GM23248 (cell line): ENCODE results near the gene HYI. TPM values are rescaled to one million over a fixed set of nuclear protein-coding genes. Genes with fewer than 3 reads are reported as not detected.
A peak's percentile ranks its signal among the peaks of the same experiment; 100 is the strongest.

Source experiments
- DNase-seq: peaks from one replicate; pipeline ENCODE4 v3.0.0-alpha.2; 2015
- H2AFZ ChIP-seq: fragments of 200-600 bp; sonication (generic); 2 replicates; pipeline ENCODE4 v1.6.1; 2016; ENCODE audit warnings: antibody characterized with exemption
- H3F3A ChIP-seq: fragments of 200-600 bp; sonication (generic); 2 replicates; pipeline ENCODE4 v1.6.1; 2016; ENCODE audit warnings: mild to moderate bottlenecking, antibody characterized with exemption, mixed run types; ENCODE audit not compliant: insufficient read depth
- H3K27ac ChIP-seq: fragments of 200-600 bp; sonication (generic); 2 replicates; pipeline ENCODE4 v1.5.1; 2016; ENCODE audit warnings: mild to moderate bottlenecking
- H3K27me3 ChIP-seq: fragments of 200-600 bp; sonication (generic); replicated peaks from 2 replicates; pipeline ENCODE4 v1.6.1; 2016; ENCODE audit warnings: mild to moderate bottlenecking; ENCODE audit not compliant: insufficient read depth
- H3K36me3 ChIP-seq: fragments of 200-600 bp; sonication (generic); 2 replicates; pipeline ENCODE4 v1.6.1; 2016; ENCODE audit warnings: low read depth, mild to moderate bottlenecking
- H3K4me1 ChIP-seq: fragments of 200-600 bp; sonication (generic); 2 replicates; pipeline ENCODE4 v1.6.1; 2016; ENCODE audit warnings: mild to moderate bottlenecking; ENCODE audit not compliant: insufficient read depth
- H3K4me2 ChIP-seq: fragments of 200-600 bp; sonication (generic); one replicate; pipeline ENCODE4 v1.6.1; 2016; ENCODE audit warnings: mild to moderate bottlenecking; ENCODE audit not compliant: unreplicated experiment
- H3K4me3 ChIP-seq: fragments of 200-600 bp; sonication (generic); 2 replicates; pipeline ENCODE4 v1.5.1; 2016; ENCODE audit warnings: mild to moderate bottlenecking
- H3K79me2 ChIP-seq: fragments of 200-600 bp; sonication (generic); 2 replicates; pipeline ENCODE4 v1.6.1; 2016; ENCODE audit warnings: mild to moderate bottlenecking; ENCODE audit not compliant: insufficient read depth
- H3K9ac ChIP-seq: fragments of 200-600 bp; sonication (generic); 2 replicates; pipeline ENCODE4 v1.6.1; 2016; ENCODE audit warnings: mild to moderate bottlenecking
- H3K9me2 ChIP-seq: fragments of 200-600 bp; sonication (generic); 2 replicates; pipeline ENCODE4 v1.6.1; 2016; ENCODE audit warnings: mixed run types, mild to moderate bottlenecking, moderate library complexity; ENCODE audit not compliant: insufficient read depth
- H3K9me3 ChIP-seq: fragments of 200-600 bp; sonication (generic); one replicate; pipeline ENCODE4 v1.6.1; 2017; ENCODE audit warnings: low read depth
- H4K20me1 ChIP-seq: fragments of 200-600 bp; sonication (generic); 2 replicates; pipeline ENCODE4 v1.6.0; 2016; ENCODE audit not compliant: insufficient read depth
- EZH2 ChIP-seq: fragments of 200-600 bp; sonication (generic); IDR thresholded peaks from 2 replicates; pipeline ENCODE4 v1.6.1; 2018; ENCODE audit warnings: antibody characterized with exemption, mild to moderate bottlenecking; ENCODE audit not compliant: insufficient read depth, poor library complexity, severe bottlenecking
- EZH2phosphoT487 ChIP-seq: fragments of 200-600 bp; sonication (generic); IDR thresholded peaks from 2 replicates; pipeline ENCODE4 v1.6.1; 2018; ENCODE audit warnings: antibody characterized with exemption, moderate library complexity, mild to moderate bottlenecking, low read depth; ENCODE audit not compliant: insufficient read depth
- WGBS, 2 experiments: methylation state at CpG; one replicate each; pipeline ENCODE4 v1.1.6; 2015 to 2017; ENCODE audit warnings: low lambda C conversion rate in 2 of 2, low coverage in 1 of 2; ENCODE audit errors: missing lambda C conversion rate in 2 of 2; 5-methylcytosine and 5-hydroxymethylcytosine counted together
- in situ Hi-C: fragments of 300-500 bp; cut with MboI; formaldehyde crosslinking; loops from 2 replicates; pipeline ENCODE4 v1.15.0; 2020
- polyA plus RNA-seq: library from polyadenylated mRNA; unstranded; fragments of >200 nt; fragmentation: Nextera tagmentation; extraction: Ambion mirVana; gene quantifications from 2 replicates; pipeline ENCODE4 v1.2.1, GENCODE V29; 2016
- total RNA-seq: library from RNA; depleted of rRNA; stranded (reverse); fragments of >200 nt; shearing (Covaris generic); gene quantifications from 2 replicates; pipeline ENCODE4 v1.2.3, GENCODE V29; 2014

The HYI gene
- total and polyA plus RNA-seq, 2 experiments from 2014 or later: 21.0 to 28.5 TPM

DNA sequence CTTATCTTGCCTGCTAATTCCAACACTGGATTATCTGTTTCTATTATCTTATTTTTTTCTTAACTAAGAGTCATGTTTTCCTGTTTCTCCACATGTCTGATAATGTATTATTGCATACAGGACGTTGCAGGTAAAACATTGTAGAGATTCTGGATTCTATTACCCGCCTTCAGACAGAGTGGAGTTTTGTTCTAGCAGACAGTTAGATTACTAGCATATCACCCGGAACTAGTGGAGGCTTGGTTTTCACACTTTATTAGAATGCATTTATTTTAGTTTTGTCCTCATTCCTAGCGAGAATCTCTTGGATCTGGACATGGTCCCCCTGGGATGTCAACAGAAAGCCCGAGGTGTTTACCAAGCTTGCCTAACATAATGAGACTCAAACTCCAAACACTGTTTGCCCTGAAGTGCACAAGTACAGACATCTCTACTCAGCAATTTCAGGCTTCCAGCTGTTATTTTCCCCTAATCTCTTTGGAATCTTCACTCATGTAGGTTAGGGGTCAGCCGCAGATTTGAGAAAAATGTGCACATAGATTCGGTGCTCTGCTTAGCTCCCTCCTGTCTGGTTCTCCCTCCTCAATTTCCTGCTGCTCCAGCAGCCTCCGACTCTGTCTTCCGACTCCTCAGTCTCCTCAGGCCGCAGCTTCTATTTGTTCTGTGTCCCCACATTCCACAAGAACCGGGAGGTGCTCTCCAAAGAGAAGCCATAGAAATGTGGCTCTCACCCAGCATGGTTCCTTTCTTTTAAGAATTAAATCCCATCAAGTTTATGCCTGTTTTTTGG, 40.1 kb upstream of the HYI start:
- no peaks in the 10 kb centered on the region for H4K20me1 ChIP-seq
- H3K4me2 ChIP-seq: no peak overlapping the region
- no peak overlapping the region for H3K4me3 ChIP-seq
- H3K79me2 ChIP-seq: no peaks in the 10 kb centered on the region
- H3K27me3 ChIP-seq: no peaks in the 10 kb centered on the region
- H3K4me1 ChIP-seq: peaks cover 4% of the 10 kb centered on the region; the same call in 1 of the 2 replicates
- H3K9me3 ChIP-seq: no peaks in the 10 kb centered on the region
- H3K9me2 ChIP-seq: no peaks in the 10 kb centered on the region
- in situ Hi-C loops: no loop called here
- peak overlapping the region; percentile 45; the same call in 1 of the 2 replicates for H2AFZ ChIP-seq
- 56 to 63% methylated on average over 11 of the region's 11 CpGs for WGBS, 2 experiments
- no peak overlapping the region for H3K27ac ChIP-seq
- H3K36me3 ChIP-seq: no peaks in the 10 kb centered on the region
- no peak for TF ChIP-seq EZH2phosphoT487
- no peak for TF ChIP-seq EZH2
- no peaks in the 10 kb centered on the region for H3F3A ChIP-seq
- no peak overlapping the region for H3K9ac ChIP-seq
- DNase-seq: no peak

DNA sequence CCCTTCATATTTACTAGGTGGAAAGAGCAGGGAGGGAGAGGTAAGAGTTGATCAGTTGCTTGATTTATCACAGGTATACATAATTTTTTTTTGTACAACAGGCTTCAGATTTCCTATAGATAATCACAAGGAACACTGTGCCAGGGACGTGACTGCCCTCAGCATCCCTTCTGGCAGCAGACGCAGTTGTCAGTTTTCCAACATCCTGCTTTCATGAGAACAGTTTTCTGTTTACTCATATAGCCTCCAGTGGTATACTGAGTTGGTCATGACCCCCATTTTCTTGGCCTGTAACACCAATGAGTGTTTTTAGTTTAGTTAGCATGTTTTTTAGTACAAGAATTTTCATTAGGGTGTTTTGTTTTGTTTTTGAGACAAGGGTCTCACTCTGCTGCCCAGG, 39.1 kb upstream of the HYI start:
- no peaks in the 10 kb centered on the region for H3K9me3 ChIP-seq
- WGBS, 2 experiments: 36 to 49% methylated on average over 2 of the region's 2 CpGs

DNA sequence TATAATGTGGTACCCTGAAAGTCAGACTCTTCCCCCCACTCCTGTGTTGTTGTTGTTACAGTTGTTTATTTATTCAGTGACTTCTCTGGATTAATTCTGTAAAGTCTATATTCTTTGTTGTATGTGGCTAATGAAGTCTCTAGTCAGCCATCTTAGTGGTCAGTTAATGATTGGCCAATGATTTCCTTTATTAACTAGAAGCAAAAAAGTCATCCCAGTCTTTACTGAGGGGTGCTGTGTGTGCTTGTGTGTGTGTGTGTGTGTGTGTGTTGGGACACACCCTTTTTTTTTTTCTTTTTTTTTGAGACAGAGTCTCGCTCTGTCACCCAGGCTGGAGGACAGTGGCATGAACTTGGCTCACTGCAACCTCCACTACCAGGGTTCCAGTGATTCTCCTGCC, 37.3 kb upstream of the HYI start:
- Histone ChIP-seq H2AFZ (no peak overlapping the region), H3K27me3 (no peaks in the 10 kb centered on the region), H3K9me3 (no peaks in the 10 kb centered on the region), H3K27ac (no peak overlapping the region), H3K4me3 (no peak overlapping the region), H3K9ac (no peak overlapping the region), H3K36me3 (no peaks in the 10 kb centered on the region), H4K20me1 (no peaks in the 10 kb centered on the region), H3F3A (no peaks in the 10 kb centered on the region), H3K9me2 (no peaks in the 10 kb centered on the region), H3K4me2 (no peak overlapping the region), H3K4me1 (peaks cover 4% of the 10 kb centered on the region; the same call in 1 of the 2 replicates), H3K79me2 (no peaks in the 10 kb centered on the region)
- 92% methylated on average over 1 of the region's 1 CpG; no CpG with 5 or more reads in 1 of the 2 experiments for WGBS, 2 experiments
- DNase-seq: no peak
- no peak for TF ChIP-seq EZH2
- no peak for TF ChIP-seq EZH2phosphoT487
- in situ Hi-C loops: no loop called here

More for the DNA sequence above, 39.1 kb upstream of the HYI start:
- Histone ChIP-seq H3K9ac (no peak overlapping the region), H3K4me2 (peak overlapping the region; percentile 4), H3F3A (no peaks in the 10 kb centered on the region), H3K4me3 (no peak overlapping the region), H2AFZ (peak overlapping the region; percentile 31), H3K27me3 (no peaks in the 10 kb centered on the region), H3K4me1 (peaks cover 4% of the 10 kb centered on the region; the same call in 1 of the 2 replicates), H3K79me2 (no peaks in the 10 kb centered on the region), H3K9me2 (no peaks in the 10 kb centered on the region), H3K36me3 (no peaks in the 10 kb centered on the region), H3K27ac (no peak overlapping the region), H4K20me1 (no peaks in the 10 kb centered on the region)
- in situ Hi-C loops: no loop called here
- no peak for TF ChIP-seq EZH2phosphoT487
- TF ChIP-seq EZH2: no peak
- peak; percentile 64 for DNase-seq

DNA sequence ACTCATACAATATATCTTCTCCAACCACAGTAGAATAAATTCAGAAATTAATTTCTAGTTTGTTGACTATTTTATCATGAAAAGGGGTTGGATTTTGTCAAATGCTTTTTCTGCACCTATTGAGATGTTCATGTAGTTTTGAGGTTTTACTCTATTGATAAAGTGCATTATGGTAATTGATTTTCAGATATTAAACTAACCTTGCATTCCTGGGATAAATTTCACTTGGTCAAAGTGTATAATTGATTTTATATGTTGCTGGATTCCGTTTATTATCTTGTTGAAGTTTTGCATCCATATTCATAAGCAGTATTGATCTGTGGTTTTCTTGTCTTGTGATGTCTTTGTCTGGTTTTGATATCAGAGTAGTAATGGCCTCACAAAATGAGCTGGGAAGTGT, 34.4 kb upstream of the HYI start:
- no peaks in the 10 kb centered on the region for H3K27me3 ChIP-seq
- no peaks in the 10 kb centered on the region for H3K36me3 ChIP-seq
- H3K9me2 ChIP-seq: no peaks in the 10 kb centered on the region
- no peaks in the 10 kb centered on the region for H3K9me3 ChIP-seq
- H3K27ac ChIP-seq: no peak overlapping the region
- no peak overlapping the region for H2AFZ ChIP-seq
- DNase-seq: no peak
- in situ Hi-C loops: no loop called here
- WGBS, 2 experiments: 37 to 68% methylated on average over 1 of the region's 1 CpG
- no peak overlapping the region for H3K4me2 ChIP-seq
- H3K4me1 ChIP-seq: peaks cover 2% of the 10 kb centered on the region; the same call in 1 of the 2 replicates
- no peak overlapping the region for H3K4me3 ChIP-seq
- H3K79me2 ChIP-seq: no peaks in the 10 kb centered on the region
- TF ChIP-seq EZH2phosphoT487 (no peak), EZH2 (no peak)
- no peaks in the 10 kb centered on the region for H3F3A ChIP-seq
- H3K9ac ChIP-seq: no peak overlapping the region
- H4K20me1 ChIP-seq: no peaks in the 10 kb centered on the region
